NCI-H1417 (cell line): ENCODE data around the gene FAIM2.

ENCODE experiments used
- DNase-seq, 3 experiments: peaks; one replicate each; lab custom pipeline; 2025; lab: John Stamatoyannopoulos, UW

The FAIM2 gene

DNA sequence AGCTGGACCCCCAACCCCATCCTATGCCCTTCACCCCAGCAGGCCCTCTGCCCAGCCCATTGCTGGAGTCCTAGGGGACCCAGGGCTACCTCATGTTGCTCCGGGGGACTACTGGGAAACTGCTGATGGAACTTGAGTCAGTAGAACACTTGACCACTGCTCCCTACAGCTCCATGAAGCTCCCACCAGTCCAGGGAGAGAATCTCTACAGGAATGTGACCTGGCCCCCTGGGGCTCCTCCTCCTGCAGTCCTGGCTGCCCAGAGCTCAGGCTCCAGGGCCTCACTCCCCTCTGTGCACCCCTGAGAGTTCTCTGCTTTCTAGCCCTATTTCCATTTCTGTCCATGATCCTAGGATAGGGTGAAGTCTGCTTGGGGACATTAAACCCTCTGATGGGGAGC is 36.0 kb upstream of the FAIM2 start:
- DNase-seq = no peak

DNA sequence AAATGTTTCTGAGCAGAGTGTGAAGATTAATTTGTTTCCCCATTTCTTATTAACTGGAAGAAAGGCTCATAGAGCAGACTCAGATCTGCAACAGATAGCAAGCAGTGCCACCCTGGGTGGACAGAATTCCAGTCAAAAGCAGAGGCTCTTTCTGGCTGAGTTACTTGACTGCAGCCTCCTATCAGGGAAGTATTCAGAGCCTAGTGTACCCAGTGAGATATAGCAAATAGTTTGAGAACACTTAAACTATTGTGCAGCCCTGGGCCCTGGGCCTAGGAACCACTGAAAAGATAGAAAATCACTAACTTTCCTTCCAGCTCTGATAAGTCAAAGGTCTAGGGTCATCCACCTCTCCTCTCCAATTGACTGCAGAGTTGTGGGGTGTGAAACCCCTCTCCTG is 35.6 kb upstream of the FAIM2 start:
- DNase-seq = no peak

DNA sequence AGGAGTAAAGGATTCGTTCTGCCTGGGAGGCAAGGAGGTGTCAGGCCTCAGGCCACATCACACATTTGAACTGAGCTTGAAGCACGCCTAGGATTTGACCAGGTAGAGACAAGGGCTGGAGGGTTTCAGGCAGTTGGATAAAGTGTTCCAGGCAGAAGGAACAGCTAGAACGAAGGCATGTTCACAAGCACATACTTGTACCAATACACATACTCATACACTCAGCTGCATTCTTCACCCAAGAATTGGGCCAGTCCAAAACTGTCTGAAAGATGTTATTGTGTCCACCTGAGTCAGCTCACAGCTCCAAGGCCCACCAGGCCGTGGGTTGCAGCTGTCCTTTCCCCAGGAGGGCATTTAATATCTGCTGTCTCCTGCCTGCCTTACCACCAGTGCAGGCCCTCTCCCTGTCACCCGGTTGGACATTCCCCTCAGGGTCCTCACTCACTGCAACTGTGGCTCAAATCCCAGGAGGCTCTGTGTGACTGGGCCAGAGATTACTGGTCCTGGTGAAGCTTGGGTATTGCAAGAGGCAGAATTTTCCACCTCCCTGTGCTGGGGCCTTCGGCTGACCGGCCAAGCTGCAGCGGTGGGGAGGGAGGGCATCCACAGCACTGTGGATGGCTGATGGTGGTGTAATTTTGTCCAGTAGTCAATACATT is 34.1 kb upstream of the FAIM2 start:
- DNase-seq = no peak

DNA sequence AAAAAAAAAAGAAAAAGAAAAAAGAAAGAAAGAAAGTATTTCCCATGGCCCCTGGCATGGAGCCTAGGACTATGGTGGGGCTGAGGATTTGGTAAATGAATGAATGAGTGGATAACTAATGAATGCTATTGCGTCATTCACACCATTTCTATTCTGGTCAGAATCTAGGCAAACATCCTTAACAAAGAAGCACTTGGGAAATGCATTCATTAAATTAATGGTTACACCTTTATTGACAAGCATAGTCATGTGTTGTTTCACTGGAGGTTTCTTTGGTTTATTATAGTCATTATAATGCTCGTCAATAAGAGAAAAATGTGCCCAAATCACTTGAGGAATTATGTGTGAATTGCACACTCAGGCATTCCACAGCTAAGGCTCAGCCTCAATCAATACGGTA is 33.2 kb upstream of the FAIM2 start:
- no peak for DNase-seq

DNA sequence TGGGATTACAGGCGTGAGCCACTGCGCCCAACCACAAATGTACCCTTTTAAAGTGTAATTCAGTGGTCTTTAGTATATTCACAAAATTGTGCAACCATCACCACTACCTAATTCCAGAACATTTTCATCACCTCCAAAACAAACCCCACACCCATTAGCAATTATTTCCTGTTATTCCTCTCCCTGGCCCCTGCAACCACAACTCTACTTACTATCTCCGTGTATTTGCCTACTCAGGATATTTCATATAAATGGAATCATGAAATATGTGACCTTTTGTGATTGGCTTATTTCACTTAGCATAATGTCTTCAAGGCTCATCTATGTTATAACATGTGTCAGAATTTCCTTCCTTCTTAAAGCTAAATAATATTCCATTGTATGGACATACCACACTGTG is 30.8 kb upstream of the FAIM2 start:
- no peak for DNase-seq

DNA sequence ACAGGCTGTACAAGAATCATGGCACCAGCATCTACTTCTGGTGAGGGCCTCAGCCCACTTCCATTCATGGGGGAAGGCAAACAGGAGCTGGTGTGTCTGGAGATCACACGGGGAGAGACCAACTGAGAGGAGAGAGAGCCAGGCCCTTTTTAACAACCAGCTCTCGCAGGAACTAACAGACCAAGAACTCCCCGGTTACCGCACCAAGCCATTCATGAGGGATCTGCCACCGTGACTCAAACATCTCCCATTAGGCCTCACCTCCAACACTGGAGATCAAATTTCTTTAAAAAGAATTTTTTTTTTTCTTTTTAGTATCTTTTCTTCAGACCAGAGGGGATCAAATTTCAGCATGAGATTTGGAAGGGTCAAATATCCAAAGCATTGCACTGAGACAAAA is 30.1 kb upstream of the FAIM2 start:
- no peak for DNase-seq

DNA sequence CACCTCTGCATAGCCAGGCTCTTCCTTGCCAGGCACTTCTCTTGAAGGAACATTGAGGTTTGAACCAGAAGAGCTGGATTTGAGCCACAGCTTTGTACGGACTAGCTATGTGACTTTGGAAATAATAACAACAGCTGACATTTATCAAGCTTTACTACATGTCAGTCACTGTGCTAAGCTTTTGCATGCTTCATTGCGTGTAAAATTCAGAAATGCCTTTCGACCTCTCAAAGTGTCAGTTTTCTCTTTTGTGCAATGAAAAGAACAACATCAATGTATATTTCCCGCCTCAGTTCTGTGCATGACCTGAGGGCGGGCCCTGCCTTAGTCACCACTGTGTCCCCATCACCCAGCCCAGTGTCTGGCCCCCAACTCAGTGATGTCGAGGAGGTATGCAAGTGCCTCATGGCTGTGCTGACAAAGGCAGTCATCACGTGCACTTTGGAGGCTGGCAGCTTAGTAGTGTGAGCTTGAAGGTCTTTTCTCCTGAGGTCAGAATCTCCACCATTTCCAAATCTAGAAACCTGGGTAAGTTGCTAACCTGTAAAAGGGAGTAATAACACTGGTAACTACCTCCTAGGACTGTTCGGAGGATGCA is 28.9 kb upstream of the FAIM2 start:
- DNase-seq = no peak

DNA sequence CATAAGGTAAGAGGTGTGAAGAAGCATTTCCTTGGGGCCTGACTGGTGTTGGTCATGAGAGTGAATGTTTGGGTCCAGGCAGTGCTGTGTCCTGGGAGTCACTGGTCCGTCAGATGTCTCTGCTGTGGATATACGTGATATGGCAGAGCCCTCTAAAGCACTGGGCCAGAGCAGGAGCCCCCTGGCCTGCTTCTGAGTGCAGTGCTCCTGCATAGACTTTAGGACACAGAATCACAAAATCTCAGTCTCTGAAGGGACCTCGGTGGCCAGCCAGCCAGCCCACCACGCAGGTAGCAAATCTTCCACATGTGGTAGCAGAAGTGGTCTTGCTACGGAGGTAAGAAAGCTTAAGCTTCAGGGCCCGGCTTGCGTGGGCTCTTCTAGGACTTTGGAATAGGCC is 28.3 kb upstream of the FAIM2 start:
- no peak for DNase-seq

DNA sequence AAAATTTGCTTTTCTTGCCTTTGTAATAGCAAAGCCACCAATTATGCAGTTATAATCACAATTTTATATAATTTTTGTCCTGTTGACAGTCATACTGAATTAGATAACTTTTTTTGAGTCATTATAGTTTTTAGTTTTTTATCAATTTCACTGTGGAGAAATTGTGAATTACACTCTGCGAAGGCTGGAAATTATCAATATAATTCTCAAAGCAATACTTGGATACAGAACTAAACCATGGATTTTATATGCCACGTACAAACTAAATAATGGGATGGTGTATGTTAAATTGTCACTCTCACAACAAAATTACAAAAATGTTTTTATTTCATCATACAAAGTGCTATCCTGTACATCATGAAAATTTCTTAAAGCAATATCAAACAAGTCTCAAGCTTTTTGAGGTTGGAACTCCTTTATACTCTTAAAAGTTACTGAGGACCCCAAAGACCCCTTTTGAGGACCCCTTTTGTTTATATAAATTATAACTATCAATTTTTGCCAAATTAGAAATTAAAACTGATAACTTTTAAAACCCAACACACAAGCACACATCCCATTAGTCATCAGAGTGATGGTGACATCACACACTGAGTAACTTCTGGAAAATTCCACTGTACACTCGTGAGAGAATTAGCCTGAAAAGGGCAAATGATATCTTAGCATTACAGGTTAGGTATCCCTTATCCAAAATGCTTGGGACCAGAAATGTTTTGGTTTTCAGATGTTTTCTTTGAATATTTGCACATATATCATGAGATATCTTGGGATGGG is 27.0 kb upstream of the FAIM2 start:
- DNase-seq = no peak

DNA sequence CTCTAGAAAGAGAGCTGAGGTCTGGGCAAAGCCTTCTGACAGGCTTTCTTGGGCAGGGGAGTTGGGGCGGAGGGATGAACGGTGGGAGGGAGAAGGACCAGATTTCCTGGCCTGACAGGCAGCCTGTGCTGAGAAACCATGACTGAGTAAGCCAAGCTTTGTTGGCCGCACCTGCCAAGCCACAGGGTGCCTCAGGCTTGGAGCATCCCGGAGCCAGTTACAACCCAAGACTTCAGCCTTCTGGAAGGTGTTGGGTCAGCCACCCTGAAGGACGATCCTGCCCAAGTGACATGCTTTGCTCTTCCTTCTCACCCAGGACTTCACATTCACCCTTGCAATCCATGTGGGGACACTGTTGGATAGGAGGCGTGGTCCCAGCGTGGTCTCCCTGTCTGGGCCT is 25.9 kb upstream of the FAIM2 start:
- no peak for DNase-seq

DNA sequence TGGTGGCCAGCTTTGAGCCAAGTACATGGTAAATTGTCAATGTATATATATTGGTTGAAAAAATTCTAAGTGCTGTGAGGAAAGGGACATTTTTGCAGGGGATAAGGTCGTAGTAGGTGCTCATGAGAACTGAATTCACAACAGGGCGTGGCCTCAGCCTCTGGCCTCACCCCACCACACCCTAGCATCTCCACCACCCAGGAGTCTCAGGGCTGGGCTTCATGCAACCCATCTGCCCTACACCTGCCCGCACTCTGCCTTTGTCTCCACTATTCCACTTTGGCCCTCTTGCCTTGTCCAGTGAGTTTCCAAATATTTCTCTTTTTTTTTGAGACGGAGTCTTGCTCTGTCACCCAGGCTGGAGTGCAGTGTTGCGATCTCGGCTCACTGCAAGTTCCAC is 24.8 kb upstream of the FAIM2 start:
- no peak for DNase-seq

DNA sequence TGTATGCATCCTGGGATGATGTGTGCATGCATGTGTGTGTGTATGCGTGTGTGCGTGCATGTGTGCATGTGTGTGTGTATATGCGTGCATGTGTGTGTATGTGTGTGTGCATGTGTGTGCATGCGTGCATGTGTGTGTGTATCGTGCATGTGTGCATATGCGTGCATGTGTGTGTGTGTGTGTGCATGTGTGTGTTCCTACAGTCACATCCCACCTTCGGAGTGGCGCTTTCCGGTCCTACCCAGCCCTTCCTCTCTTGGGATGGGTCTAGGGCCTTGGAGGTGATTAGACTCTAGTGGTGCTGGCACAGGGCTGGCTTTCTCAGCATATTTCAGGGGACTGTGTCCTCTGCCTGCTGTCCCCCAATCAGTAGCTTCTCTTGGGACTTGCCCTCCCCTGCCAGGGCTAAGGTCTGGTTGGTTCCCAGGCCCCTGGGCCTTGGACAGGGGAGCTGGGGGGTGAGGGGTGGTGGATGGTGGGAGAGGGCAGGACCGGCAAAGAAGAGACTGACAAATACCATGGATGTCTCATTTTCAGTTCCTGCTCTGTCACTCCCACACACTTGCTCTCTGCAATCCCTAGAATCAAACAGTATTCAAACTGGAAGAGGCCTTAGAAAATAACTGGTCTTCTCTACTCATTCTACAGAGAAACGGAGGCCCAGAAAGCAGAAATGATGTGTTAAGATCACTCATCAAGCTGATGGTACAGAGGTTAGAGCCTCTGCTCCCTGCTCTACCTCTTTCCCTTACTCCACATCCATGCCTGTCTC is 21.9 kb upstream of the FAIM2 start:
- no peak for DNase-seq

DNA sequence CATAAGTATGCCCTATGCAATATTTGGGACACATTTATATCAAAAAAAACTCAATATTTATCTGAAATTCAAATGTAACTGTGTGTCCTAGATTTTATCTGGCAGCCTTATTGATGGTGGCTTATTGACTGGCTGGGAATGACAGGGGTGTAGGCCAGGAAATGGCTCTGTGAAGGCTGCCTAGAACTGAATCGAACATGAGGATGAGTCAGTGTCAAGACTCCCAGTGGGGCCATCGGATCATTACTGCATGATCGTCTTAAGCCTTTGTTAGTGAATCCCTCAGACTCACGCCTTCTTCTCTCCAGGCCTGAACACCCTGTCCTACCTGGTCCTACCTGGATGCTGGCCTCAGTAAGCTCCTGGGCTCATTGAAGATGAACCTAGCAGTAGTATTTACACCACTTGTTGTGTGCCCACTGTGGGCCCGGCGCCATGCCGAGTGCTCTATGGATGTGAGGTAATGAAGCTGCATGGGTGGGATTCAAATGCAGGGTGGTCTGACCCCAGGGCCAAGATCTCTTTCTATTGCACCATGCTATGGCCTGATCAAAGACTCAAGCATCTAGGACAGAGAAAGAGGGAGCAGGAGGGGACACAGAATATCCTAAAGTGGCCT is 21.0 kb upstream of the FAIM2 start:
- no peak for DNase-seq

DNA sequence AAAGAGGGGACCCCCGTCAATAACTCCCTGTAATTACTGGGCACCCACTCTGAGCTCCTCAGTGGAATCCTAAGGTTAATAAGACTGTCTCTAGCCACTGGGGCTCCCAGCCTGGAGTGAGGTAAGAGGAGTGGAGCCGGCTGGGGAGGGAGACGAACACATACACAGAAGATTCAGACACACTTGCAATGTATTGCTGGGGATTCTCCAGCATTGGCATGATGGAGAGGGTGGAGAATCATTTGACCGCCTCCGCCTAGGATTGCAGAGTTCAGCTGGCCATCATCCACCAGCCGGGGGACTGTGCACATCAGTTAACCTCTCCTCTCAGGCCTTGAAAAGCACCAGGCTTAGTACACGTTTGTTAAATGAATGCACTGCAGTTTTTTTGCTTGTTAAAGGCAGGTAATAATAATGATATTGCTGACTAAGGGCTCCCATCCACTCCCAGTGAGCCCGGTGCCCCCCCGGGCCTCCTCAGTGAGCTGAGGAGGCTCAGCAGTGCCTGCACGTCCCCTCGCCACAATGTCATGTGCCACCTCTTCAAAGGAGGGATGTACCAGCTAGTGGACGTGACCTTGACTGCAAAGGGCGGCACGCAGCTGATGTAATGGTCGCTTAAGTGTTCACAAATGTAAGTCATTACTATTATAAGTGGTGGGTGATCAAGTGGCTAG is 20.3 kb upstream of the FAIM2 start:
- DNase-seq = peak in 1 of 3 experiments; percentile 15

DNA sequence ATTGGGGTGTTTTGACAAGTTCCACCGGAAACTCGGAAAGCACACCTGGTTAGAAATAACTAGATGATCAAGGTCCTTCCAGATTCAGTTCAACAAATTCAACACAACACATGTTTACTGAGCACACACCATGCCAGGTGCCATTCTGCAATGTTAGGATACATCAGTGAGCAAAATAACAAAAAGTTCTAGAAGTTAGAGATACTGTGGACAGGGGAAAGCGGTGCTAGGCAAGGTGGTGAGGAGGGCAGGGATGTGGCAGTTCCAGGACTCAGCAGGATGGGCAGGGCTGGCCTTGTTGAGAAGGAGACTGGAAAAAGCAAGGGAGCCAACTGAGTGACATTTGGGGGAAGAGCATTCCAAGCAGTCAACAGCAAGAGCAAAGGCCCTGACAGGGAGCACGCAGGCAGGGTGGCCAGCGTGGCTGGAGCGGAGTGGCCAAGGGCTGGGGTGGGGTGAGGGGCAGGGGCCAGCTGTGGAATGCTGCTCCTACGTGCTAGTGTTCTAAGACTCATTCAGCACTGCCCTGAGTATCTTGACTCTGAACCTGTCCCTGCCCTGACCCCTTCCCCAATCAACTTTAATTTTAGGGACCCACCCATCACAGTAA is 19.4 kb upstream of the FAIM2 start:
- no peak for DNase-seq

DNA sequence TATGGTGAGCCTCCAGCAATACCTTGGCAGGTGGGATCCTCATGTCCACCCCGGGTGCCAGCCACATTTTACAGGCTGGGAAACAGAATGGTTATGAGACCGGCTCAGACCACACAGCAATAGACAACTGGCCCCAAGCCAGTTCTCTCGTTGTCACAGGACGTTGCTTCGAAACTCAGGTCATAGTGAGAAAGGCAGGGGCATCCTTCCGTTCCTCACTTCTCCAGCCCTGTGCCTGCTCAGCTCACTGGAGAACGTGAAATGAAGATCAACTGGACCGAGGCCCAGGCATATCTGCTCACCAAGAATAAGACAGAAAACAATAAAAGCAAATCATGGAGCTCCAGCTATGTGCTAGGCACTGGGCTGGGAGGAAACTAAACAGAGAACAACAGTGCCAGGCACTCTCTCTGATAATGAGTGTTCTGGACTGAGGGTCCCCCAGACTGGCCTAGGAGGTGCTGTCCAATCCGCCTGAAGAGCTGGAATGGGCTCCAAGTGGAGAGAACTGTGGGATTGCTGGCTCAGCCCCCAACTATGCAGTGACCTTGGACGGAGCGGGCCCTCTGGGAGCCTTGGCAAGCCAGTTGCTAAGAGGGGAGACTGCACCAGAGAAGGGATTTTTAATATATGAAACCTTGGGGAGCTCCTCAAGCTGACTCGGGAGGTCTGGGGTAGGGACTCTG is 18.8 kb upstream of the FAIM2 start:
- DNase-seq = no peak

DNA sequence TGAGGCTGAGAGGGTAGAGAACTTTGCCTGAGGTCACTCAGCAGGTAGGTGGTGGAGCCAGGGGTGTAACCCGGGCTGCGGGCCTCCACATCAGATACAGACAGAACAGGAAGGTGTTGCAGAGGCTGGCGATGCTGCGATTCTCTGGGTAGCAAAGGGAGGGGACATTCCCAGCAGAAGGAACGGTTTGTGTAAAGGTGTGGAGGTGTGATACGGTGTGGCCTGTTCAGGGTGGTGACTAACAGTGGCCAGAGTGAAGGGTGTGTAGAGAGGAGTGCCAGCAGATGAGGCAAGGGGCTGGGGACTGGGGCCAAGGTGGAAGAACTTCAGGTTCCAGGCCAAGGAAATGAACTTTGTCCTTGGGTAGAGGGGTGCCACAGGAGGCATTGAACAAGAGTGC is 18.2 kb upstream of the FAIM2 start:
- DNase-seq = no peak

DNA sequence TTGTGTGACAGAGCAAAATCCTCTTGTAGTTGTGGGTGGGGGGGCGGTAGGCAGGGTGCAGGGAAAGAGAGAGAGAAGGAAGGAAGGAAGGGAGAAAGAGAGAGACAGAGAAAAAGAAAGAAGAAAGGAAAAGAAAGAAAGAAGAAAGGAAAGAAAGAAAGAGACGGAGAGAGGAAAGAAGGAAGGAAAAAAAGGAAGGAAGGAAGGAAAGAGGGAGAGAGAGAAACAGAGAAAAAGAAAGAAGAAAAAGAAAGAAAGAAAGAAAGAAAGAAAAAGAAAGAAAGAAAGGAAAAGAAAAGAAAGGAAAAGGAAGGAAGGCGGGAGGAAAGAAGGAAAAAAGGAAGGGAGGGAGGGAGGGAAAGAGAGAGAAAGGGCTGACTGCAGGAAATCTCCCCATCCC is 17.6 kb upstream of the FAIM2 start:
- no peak for DNase-seq

DNA sequence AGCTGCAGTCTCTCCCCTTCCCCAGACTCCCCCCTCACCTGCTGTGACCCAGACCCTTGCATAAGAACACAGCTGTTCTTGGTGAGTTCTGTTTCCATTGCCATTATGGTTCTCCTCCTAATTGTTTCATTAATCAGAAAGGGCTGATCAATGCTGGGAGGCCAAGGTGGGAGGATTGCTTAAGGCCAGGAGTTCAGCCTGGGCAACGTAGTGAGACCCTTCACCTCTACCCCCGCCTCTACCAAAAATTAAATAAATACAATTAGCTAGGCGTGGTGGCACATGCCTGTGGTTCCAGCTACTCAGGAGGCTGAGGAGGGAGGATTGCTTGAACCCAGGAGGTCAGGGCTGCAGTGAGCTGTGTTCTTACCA is 17.2 kb upstream of the FAIM2 start:
- DNase-seq = no peak

DNA sequence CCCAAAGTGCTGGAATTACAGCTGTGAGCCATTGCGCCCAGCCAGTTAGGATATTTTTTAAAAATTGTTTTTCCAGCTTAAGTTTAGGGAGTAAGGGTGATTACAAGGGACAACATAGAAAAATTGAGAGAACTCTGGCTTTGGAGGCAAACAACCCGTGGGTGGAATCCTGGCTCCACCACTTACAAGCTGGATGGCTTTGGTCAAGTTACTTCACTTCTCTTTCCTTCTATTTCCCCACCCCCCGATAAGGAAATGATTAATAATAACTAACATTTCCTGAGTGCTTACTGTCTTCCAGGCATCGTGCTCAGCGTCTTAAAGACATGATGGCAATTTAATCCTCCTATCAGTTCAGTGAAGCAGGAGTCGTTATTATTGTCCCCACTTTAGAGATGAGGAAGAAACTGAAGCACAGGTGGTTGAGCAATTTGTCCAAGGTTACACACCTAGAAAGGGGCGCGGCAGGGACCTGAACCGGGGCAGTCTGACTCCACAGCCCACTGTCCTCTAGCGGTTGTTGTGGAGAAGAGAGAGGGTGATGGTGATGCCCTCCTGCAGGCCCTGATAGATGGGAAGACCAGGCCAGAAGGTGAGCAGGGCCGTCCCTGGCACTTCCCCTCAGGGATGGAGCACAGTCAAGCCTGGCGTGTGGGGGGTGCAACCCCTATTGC is 16.7 kb upstream of the FAIM2 start:
- DNase-seq = no peak
